KMS-11 (cell line): ENCODE results near the gene THBS4.
A peak's percentile ranks its signal among the peaks of the same experiment; 100 is the strongest.

Source experiments
- H2AFZ ChIP-seq: fragments of 200-600 bp; sonication (generic); 2 replicates; pipeline ENCODE4 v1.6.1; 2016; ENCODE audit warnings: antibody characterized with exemption, mixed run types, low read depth
- H3K27ac ChIP-seq: fragments of 200-600 bp; sonication (generic); 2 replicates; pipeline ENCODE4 v1.6.1; 2016; ENCODE audit warnings: mild to moderate bottlenecking, mixed run types
- H3K27me3 ChIP-seq: fragments of 200-600 bp; sonication (generic); 2 replicates; pipeline ENCODE4 v1.6.1; 2017; ENCODE audit warnings: mild to moderate bottlenecking, low read depth, mixed run types, moderate library complexity; ENCODE audit not compliant: insufficient read depth
- H3K36me3 ChIP-seq: fragments of 200-600 bp; sonication (generic); 2 replicates; pipeline ENCODE4 v1.6.1; 2017; ENCODE audit warnings: mild to moderate bottlenecking, mixed run types; ENCODE audit not compliant: insufficient read depth
- H3K4me1 ChIP-seq: fragments of 200-600 bp; sonication (generic); 2 replicates; pipeline ENCODE4 v1.6.1; 2016; ENCODE audit warnings: mild to moderate bottlenecking, low read depth, mixed run types; ENCODE audit not compliant: poor library complexity, severe bottlenecking
- H3K4me2 ChIP-seq: fragments of 200-600 bp; sonication (generic); 2 replicates; pipeline ENCODE4 v1.7.0; 2016; ENCODE audit warnings: mild to moderate bottlenecking, mixed run types
- H3K4me3 ChIP-seq: fragments of 200-600 bp; sonication (generic); IDR thresholded peaks from 2 replicates; pipeline ENCODE4 v1.6.1; 2017; ENCODE audit warnings: low read depth, low read length, mixed read lengths; ENCODE audit not compliant: insufficient read depth
- H3K79me2 ChIP-seq: fragments of 200-600 bp; sonication (generic); 2 replicates; pipeline ENCODE4 v1.6.1; 2016; ENCODE audit warnings: low read depth, mixed run types; ENCODE audit not compliant: insufficient read depth
- H3K9ac ChIP-seq: fragments of 200-600 bp; sonication (generic); 2 replicates; pipeline ENCODE4 v1.6.1; 2016; ENCODE audit warnings: mild to moderate bottlenecking, mixed run types
- H4K20me1 ChIP-seq: fragments of 200-600 bp; sonication (generic); 2 replicates; pipeline ENCODE4 v1.6.1; 2016; ENCODE audit warnings: mild to moderate bottlenecking, mixed run types; ENCODE audit not compliant: insufficient read depth
- CTCF ChIP-seq: fragments of 200-600 bp; sonication (generic); conservative IDR thresholded peaks from 2 replicates; pipeline ENCODE4 v1.6.1; 2017; ENCODE audit warnings: low read depth, mild to moderate bottlenecking, antibody characterized with exemption, low read length, moderate library complexity, mixed read lengths

THBS4 gene

GRCh38 chr5:80077051-80077714 lies 42.0 kb downstream of the THBS4 start:
- no peaks in the 10 kb centered on the region for H3K4me1 ChIP-seq
- H4K20me1 ChIP-seq, result no peaks in the 10 kb centered on the region
- no peak overlapping the region for H2AFZ ChIP-seq
- no peaks in the 10 kb centered on the region for H3K27me3 ChIP-seq
- no peak for TF ChIP-seq CTCF
- H3K36me3 ChIP-seq, result no peaks in the 10 kb centered on the region
- no peaks in the 10 kb centered on the region for H3K79me2 ChIP-seq
- H3K27ac ChIP-seq, result no peak overlapping the region
- no peak overlapping the region for H3K4me2 ChIP-seq
- no peak overlapping the region for H3K9ac ChIP-seq
- no peak overlapping the region for H3K4me3 ChIP-seq

GRCh38 chr5:80078921-80079320 lies 43.8 kb downstream of the THBS4 start:
- Histone ChIP-seq H4K20me1 (no peaks in the 10 kb centered on the region), H3K4me3 (no peak overlapping the region), H3K27ac (no peak overlapping the region), H3K36me3 (no peaks in the 10 kb centered on the region), H2AFZ (no peak overlapping the region), H3K4me1 (no peaks in the 10 kb centered on the region), H3K4me2 (no peak overlapping the region), H3K9ac (no peak overlapping the region), H3K27me3 (no peaks in the 10 kb centered on the region), H3K79me2 (no peaks in the 10 kb centered on the region)
- no peak for TF ChIP-seq CTCF

GRCh38 chr5:80082281-80082680 lies 47.1 kb downstream of the THBS4 start:
- no peak overlapping the region for H3K4me2 ChIP-seq

GRCh38 chr5:80082731-80083100 lies 47.6 kb downstream of the THBS4 start:
- peak; percentile 60; the same call in 1 of the 2 replicates for TF ChIP-seq CTCF
- no peak overlapping the region for H3K9ac ChIP-seq
- H3K4me3 ChIP-seq, result no peak overlapping the region
- H3K27me3 ChIP-seq, result no peaks in the 10 kb centered on the region
- no peak overlapping the region for H3K4me2 ChIP-seq
- H3K79me2 ChIP-seq, result no peaks in the 10 kb centered on the region
- H3K4me1 ChIP-seq, result no peaks in the 10 kb centered on the region
- no peak overlapping the region for H3K27ac ChIP-seq
- H3K36me3 ChIP-seq, result no peaks in the 10 kb centered on the region
- no peak overlapping the region for H2AFZ ChIP-seq
- no peaks in the 10 kb centered on the region for H4K20me1 ChIP-seq

More at GRCh38 chr5:80082281-80082680, 47.1 kb downstream of the THBS4 start:
- TF ChIP-seq CTCF, result no peak
- Histone ChIP-seq H3K4me3 (no peak overlapping the region), H3K27ac (no peak overlapping the region), H3K9ac (no peak overlapping the region), H3K27me3 (no peaks in the 10 kb centered on the region), H2AFZ (no peak overlapping the region), H4K20me1 (no peaks in the 10 kb centered on the region), H3K4me1 (no peaks in the 10 kb centered on the region), H3K36me3 (no peaks in the 10 kb centered on the region), H3K79me2 (no peaks in the 10 kb centered on the region)
